OCI-LY1 (cell line): ENCODE data around the gene SLCO3A1.

ENCODE experiments used
- H2AFZ ChIP-seq: fragments of 200-600 bp; sonication (generic), shearing (Covaris generic); 2 replicates; pipeline ENCODE4 v1.6.0; 2014; ENCODE audit warnings: antibody characterized with exemption, mild to moderate bottlenecking, low read length
- H3F3A ChIP-seq: fragments of 200-600 bp; sonication (generic), shearing (Covaris generic); 2 replicates; pipeline ENCODE4 v1.6.0; 2014; ENCODE audit warnings: mild to moderate bottlenecking, antibody characterized with exemption, low read length, moderate library complexity; ENCODE audit not compliant: insufficient read depth
- H3K27ac ChIP-seq: fragments of 200-600 bp; sonication (generic); 2 replicates; pipeline ENCODE4 v1.5.1; 2014; ENCODE audit warnings: low read length, mixed run types, mild to moderate bottlenecking, low read depth; ENCODE audit not compliant: poor library complexity, severe bottlenecking
- H3K27me3 ChIP-seq: fragments of 200-600 bp; sonication (generic); 2 replicates; pipeline ENCODE4 v1.6.0; 2014; ENCODE audit warnings: antibody characterized with exemption, mild to moderate bottlenecking, low read length, moderate library complexity; ENCODE audit not compliant: insufficient read depth
- H3K36me3 ChIP-seq: fragments of 200-600 bp; sonication (generic); 2 replicates; pipeline ENCODE4 v1.6.1; 2014; ENCODE audit warnings: mild to moderate bottlenecking, antibody characterized with exemption, low read length, moderate library complexity, mixed read lengths; ENCODE audit not compliant: insufficient read depth
- H3K4me1 ChIP-seq: fragments of 200-600 bp; sonication (generic); 2 replicates; pipeline ENCODE4 v1.5.1; 2014; ENCODE audit warnings: mild to moderate bottlenecking, low read length, moderate library complexity; ENCODE audit not compliant: insufficient read depth, severe bottlenecking
- H3K4me2 ChIP-seq: fragments of 200-600 bp; sonication (generic), shearing (Covaris generic); 2 replicates; pipeline ENCODE4 v1.6.1; 2014; ENCODE audit warnings: low read length
- H3K4me3 ChIP-seq: fragments of 200-600 bp; sonication (generic); 2 replicates; pipeline ENCODE4 v1.5.1; 2014; ENCODE audit warnings: low read length, low read depth, mild to moderate bottlenecking, mixed read lengths; ENCODE audit not compliant: poor library complexity, severe bottlenecking
- H3K79me2 ChIP-seq: fragments of 200-600 bp; shearing (Covaris generic); 2 replicates; pipeline ENCODE4 v1.6.1; 2016; ENCODE audit warnings: mixed run types, low read length, mixed read lengths; ENCODE audit not compliant: insufficient read depth
- H3K9ac ChIP-seq: fragments of 200-600 bp; sonication (generic), shearing (Covaris generic); 2 replicates; pipeline ENCODE4 v1.6.1; 2014; ENCODE audit warnings: mild to moderate bottlenecking, low read length, mixed read lengths
- H3K9me2 ChIP-seq: fragments of 200-600 bp; sonication (generic), shearing (Covaris generic); 2 replicates; pipeline ENCODE4 v1.6.1; 2014; ENCODE audit warnings: low read depth, mild to moderate bottlenecking, low read length, mixed read lengths
- H3K9me3 ChIP-seq: fragments of 200-600 bp; shearing (Covaris generic); 2 replicates; pipeline ENCODE4 v1.6.1; 2014; ENCODE audit warnings: low read length, mixed read lengths
- H4K20me1 ChIP-seq: fragments of 200-600 bp; sonication (generic), shearing (Covaris generic); 2 replicates; pipeline ENCODE4 v1.6.0; 2016; ENCODE audit warnings: mild to moderate bottlenecking, low read length; ENCODE audit not compliant: insufficient read depth
- EZH2 ChIP-seq: fragments of 200-600 bp; sonication (generic), shearing (Covaris generic); IDR thresholded peaks from 2 replicates; pipeline ENCODE4 v1.8.0; 2017; ENCODE audit warnings: borderline replicate concordance, mixed run types, mild to moderate bottlenecking, antibody characterized with exemption, low read length, moderate library complexity, mixed read lengths
- TF ChIP-seq, protein P1 (sequence below): fragments of 200-600 bp; sonication (generic), shearing (Covaris generic); IDR thresholded peaks from 2 replicates; pipeline ENCODE4 v1.5.1; 2017; ENCODE audit warnings: mild to moderate bottlenecking, antibody characterized with exemption, low read length, moderate library complexity, mixed read lengths

SLCO3A1 gene

DNA sequence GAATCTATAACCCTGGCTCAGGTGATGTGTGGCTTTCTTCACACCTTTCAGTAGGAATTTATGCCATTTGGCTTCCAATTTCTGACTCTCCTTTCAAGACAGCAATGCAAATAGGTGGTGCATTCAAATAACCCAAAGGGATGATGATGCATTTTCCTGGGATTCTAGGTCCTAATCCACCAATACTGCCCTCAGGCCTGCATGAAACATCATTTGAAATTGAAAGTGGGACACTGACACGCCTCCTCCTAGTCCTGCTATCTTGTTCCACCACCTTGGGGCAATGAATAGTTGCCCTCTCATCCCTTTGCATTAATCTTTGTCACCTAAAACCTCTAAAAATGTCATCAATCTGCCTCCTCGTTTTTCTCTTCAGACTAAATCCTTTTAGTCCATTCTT, 341.7 kb downstream of the SLCO3A1 start:
- Histone ChIP-seq H3K4me3 (no peak overlapping the region), H4K20me1 (no peaks in the 10 kb centered on the region), H3K27me3 (no peaks in the 10 kb centered on the region), H3F3A (no peaks in the 10 kb centered on the region), H3K27ac (no peak overlapping the region), H3K9ac (no peak overlapping the region), H3K79me2 (no peaks in the 10 kb centered on the region), H3K36me3 (no peaks in the 10 kb centered on the region), H3K4me2 (no peak overlapping the region), H2AFZ (no peak overlapping the region), H3K9me3 (no peaks in the 10 kb centered on the region), H3K9me2 (no peaks in the 10 kb centered on the region), H3K4me1 (no peaks in the 10 kb centered on the region)
- TF ChIP-seq, protein P1, sequence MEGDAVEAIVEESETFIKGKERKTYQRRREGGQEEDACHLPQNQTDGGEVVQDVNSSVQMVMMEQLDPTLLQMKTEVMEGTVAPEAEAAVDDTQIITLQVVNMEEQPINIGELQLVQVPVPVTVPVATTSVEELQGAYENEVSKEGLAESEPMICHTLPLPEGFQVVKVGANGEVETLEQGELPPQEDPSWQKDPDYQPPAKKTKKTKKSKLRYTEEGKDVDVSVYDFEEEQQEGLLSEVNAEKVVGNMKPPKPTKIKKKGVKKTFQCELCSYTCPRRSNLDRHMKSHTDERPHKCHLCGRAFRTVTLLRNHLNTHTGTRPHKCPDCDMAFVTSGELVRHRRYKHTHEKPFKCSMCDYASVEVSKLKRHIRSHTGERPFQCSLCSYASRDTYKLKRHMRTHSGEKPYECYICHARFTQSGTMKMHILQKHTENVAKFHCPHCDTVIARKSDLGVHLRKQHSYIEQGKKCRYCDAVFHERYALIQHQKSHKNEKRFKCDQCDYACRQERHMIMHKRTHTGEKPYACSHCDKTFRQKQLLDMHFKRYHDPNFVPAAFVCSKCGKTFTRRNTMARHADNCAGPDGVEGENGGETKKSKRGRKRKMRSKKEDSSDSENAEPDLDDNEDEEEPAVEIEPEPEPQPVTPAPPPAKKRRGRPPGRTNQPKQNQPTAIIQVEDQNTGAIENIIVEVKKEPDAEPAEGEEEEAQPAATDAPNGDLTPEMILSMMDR = no peak
- TF ChIP-seq EZH2 = no peak

DNA sequence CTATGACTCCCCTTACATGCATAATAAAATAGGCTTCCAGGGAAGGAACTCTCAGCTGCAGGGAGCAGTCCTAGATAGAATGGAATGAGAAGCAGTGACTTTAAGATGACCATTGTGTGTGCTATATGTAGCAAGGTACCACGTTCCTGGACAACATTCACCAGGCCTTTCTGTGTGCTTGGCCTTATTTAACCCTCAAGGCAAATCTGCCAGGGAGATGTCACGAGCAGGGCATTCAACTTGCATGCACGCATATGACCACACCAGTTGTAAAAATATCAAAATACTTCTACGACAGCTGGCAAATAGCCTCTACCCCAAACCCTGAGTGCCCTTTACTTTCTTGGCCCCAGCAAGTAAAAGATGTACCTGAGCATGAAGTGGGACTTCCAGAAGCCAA, 342.8 kb downstream of the SLCO3A1 start:
- Histone ChIP-seq H3K4me1 (no peaks in the 10 kb centered on the region), H3K4me2 (no peak overlapping the region), H4K20me1 (no peaks in the 10 kb centered on the region), H3K27me3 (no peaks in the 10 kb centered on the region), H3F3A (no peaks in the 10 kb centered on the region), H3K27ac (no peak overlapping the region), H3K9me3 (no peaks in the 10 kb centered on the region), H2AFZ (no peak overlapping the region), H3K79me2 (no peaks in the 10 kb centered on the region), H3K9ac (no peak overlapping the region), H3K9me2 (no peaks in the 10 kb centered on the region), H3K36me3 (no peaks in the 10 kb centered on the region), H3K4me3 (no peak overlapping the region)
- TF ChIP-seq EZH2 = no peak
- TF ChIP-seq, protein P1 = no peak

DNA sequence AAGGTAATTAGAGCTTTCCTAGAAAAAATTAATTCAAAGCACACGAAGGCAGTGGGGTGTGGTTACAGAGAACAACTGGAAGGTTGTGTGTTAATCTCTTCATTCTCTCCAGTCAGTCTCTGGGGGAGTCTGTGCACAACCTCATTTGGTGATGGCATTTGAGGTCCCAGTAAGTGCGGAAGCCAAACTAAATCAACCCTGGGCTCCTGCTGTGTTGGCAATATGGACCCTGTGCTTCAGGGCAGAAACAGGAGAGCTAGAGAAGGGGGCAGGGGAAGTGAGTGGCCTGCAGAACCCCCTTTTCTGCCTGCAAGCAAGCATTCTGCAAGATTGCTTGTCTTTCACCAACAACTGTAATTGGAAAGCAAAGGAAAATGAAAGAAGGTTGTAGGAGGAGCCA, 344.2 kb downstream of the SLCO3A1 start:
- H3K27me3 ChIP-seq = no peaks in the 10 kb centered on the region
- H3K79me2 ChIP-seq = no peaks in the 10 kb centered on the region
- no peaks in the 10 kb centered on the region for H3K36me3 ChIP-seq
- no peak overlapping the region for H3K4me2 ChIP-seq
- H3K9ac ChIP-seq = no peak overlapping the region
- H3K9me2 ChIP-seq = no peaks in the 10 kb centered on the region
- no peak overlapping the region for H2AFZ ChIP-seq
- no peaks in the 10 kb centered on the region for H3F3A ChIP-seq
- no peaks in the 10 kb centered on the region for H3K4me1 ChIP-seq
- no peaks in the 10 kb centered on the region for H3K9me3 ChIP-seq
- H3K4me3 ChIP-seq = no peak overlapping the region
- TF ChIP-seq, protein P1 = no peak
- H3K27ac ChIP-seq = no peak overlapping the region
- H4K20me1 ChIP-seq = no peaks in the 10 kb centered on the region
